ENCODE results near the gene BAX.

- TF ChIP-seq POLR2A (IDR thresholded peaks at IDR 0.05) (no peak), CTCF (IDR thresholded peaks at IDR 0.05) (no peak)
These were observed 35.1 kb downstream of the BAX start for GRCh38 chr19:48989701-48990291.
